Rectal smooth muscle tissue (tissue), 1 donor: ENCODE measurements around the gene TNFAIP8.

ENCODE experiments used
- H3K27ac ChIP-seq: one replicate; pipeline ENCODE4 v1.7.0; 2013; ENCODE audit warnings: low read depth, low read length, inconsistent platforms
- H3K27me3 ChIP-seq: one replicate; pipeline ENCODE4 v1.7.0; 2013; ENCODE audit warnings: low read length; ENCODE audit not compliant: control insufficient read depth, insufficient read depth
- H3K36me3 ChIP-seq: one replicate; pipeline ENCODE4 v1.7.0; 2013; ENCODE audit warnings: low read length; ENCODE audit not compliant: control insufficient read depth, insufficient read depth
- H3K4me1 ChIP-seq: one replicate; pipeline ENCODE4 v1.7.0; 2013; ENCODE audit warnings: low read length; ENCODE audit not compliant: control insufficient read depth, insufficient read depth
- H3K4me3 ChIP-seq: one replicate; pipeline ENCODE4 v1.7.0; 2013; ENCODE audit warnings: low read length
- H3K9ac ChIP-seq: one replicate; pipeline ENCODE4 v1.7.0; 2013; ENCODE audit warnings: low read length

Gene TNFAIP8

DNA sequence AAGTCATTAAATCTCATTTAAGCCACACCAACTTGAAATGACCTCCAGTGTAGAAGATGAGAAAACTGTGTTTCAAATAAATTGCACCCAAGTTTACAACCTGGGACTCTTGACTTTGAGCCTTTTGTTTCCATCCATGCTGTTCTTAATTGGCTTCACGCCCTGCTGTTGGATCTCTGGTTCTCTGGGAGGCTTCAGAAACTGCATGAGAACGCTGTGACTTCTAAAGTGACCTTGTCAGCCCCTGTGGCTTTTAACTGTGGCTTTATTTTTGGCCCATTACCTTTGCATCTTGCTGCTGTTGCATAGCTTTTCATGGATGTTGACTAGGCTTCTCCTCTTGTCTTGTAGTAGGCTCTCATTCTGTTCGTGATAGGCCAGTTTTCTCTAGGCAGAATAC, 29.3 kb downstream of the TNFAIP8 start:
- H3K36me3 ChIP-seq = no peaks in the 10 kb centered on the region
- no peak overlapping the region for H3K27ac ChIP-seq
- no peaks in the 10 kb centered on the region for H3K27me3 ChIP-seq
- no peak overlapping the region for H3K4me3 ChIP-seq
- no peak overlapping the region for H3K9ac ChIP-seq
- H3K4me1 ChIP-seq = peaks cover 13% of the 10 kb centered on the region

DNA sequence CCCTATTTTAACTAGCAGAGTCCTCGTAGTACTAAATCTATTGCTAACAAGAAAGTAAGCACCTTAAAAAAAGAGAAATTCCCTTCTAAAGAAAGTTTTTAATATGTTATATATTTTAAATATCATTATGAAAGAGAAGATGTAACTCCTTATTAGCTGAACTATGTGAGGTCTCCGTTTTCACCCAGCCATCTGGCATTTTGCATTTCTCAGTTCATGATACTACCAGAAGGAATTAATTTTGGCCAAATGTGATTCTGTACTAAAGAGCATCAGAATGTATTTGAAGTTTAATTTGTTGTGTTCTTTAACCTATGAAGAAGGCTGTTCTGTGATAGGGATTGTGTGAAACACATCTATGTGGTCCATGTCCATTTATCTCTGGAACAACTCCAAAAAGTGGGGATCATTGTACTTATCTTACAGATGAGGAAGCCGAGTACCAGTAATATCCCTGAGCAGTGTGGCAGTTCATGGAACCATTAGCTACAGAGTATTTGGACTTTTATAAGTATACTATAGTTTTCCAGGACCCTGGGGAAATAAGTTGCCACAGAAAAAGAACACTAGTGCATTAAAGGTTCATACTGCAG, 29.8 kb downstream of the TNFAIP8 start:
- H3K36me3 ChIP-seq = no peaks in the 10 kb centered on the region
- peaks cover 13% of the 10 kb centered on the region for H3K4me1 ChIP-seq
- no peaks in the 10 kb centered on the region for H3K27me3 ChIP-seq
- no peak overlapping the region for H3K9ac ChIP-seq
- no peak overlapping the region for H3K4me3 ChIP-seq
- no peak overlapping the region for H3K27ac ChIP-seq

DNA sequence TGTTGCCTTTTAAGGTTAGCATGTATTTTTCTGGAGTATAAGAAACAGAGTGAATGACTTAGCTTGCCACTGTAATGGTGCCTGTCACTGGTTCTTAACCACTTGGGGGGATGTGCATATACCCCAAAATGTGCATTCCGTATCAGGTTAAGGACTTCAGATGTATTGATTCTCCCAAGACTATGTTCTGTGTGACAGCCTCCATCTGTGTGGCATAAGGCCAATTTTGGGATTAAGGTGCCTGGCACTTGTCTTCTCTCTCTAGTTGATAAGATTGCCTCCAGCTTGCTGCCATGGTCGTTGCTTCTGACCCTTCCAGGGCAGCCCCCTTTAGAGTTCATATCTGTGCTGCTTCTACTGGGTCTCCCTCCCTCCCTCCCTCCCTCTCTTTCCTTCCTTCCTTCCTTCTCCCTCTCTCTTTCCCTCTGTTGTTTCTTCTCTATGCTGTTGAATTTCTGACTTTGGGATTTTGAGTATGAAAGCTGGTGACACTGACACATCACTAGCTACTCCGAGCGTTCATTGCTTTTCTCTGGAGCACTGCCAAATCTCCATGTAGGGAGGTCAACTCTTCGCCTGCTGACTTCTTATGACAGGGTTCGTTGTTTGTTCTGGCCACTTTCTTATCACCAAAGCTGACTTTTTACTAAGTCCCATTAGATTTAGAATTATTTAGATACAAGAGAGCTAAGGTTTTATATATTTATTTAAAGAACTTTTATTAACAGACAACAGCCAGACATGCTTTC, 31.0 kb downstream of the TNFAIP8 start:
- Histone ChIP-seq H3K4me3 (no peak overlapping the region), H3K27me3 (no peaks in the 10 kb centered on the region), H3K9ac (no peak overlapping the region), H3K4me1 (peaks cover 13% of the 10 kb centered on the region), H3K36me3 (no peaks in the 10 kb centered on the region), H3K27ac (no peak overlapping the region)

DNA sequence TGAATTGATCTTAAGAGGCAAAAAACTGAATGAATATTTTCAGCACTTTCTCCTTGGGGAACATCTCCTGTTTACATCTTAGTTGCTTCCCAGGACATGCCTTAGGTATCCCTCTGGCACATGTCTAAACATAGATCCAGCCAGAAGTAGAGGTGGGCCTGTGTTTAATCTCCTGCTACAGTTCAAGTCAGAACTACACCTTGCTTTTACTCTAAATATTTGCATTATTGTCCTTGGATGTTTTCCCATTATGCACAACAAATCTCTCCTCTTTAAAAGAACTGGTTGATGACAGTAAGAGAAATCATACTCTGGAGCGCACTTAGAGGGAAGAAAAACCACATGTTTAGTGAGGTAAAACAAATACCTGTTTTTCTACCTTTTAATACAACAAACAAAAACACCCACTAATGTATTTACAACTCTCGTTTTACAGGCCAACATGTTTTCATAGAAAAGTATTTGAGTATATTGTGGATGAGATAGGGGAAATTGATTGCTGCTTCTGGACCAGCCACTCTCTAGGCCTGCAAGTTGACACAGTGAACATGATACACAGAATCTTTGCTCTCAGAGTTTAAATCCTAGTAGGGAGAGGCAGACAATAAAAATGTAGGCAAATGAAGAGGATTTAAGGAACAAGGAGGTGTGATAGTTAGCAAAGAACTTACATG, 32.3 kb downstream of the TNFAIP8 start:
- Histone ChIP-seq H3K36me3 (no peaks in the 10 kb centered on the region), H3K4me3 (no peak overlapping the region), H3K27me3 (no peaks in the 10 kb centered on the region), H3K4me1 (peaks cover 13% of the 10 kb centered on the region), H3K27ac (no peak overlapping the region), H3K9ac (no peak overlapping the region)

DNA sequence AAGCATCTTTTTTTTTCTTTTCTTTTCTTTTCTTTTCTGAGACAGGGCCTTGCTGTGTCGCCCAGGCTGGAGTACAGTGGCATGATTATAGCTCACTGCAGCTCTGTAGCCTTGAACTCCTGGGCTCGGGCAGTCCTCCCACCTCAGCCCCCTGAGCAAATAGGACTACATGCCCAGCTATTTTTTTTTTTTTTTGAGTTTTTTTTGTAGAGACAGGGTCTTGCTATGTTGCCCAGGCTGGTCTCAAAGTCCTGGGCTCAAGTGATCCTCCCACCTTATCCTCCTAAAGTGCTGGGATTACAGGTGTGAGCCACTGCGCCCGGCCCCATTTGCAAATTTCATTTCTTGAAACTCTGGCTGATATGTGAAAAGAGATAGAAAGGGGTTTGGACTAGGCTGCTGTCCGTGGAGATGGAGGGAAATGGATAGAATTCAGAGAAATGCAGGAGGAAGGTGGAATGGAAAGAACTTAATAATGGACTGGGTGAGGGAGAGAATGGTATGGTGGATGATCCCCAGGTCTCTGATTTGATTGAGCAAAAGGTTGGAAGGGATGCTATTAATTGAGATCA, 32.9 kb downstream of the TNFAIP8 start:
- H3K36me3 ChIP-seq = no peaks in the 10 kb centered on the region
- H3K9ac ChIP-seq = no peak overlapping the region
- H3K4me3 ChIP-seq = no peak overlapping the region
- no peak overlapping the region for H3K27ac ChIP-seq
- peaks cover 13% of the 10 kb centered on the region for H3K4me1 ChIP-seq
- H3K27me3 ChIP-seq = no peaks in the 10 kb centered on the region

DNA sequence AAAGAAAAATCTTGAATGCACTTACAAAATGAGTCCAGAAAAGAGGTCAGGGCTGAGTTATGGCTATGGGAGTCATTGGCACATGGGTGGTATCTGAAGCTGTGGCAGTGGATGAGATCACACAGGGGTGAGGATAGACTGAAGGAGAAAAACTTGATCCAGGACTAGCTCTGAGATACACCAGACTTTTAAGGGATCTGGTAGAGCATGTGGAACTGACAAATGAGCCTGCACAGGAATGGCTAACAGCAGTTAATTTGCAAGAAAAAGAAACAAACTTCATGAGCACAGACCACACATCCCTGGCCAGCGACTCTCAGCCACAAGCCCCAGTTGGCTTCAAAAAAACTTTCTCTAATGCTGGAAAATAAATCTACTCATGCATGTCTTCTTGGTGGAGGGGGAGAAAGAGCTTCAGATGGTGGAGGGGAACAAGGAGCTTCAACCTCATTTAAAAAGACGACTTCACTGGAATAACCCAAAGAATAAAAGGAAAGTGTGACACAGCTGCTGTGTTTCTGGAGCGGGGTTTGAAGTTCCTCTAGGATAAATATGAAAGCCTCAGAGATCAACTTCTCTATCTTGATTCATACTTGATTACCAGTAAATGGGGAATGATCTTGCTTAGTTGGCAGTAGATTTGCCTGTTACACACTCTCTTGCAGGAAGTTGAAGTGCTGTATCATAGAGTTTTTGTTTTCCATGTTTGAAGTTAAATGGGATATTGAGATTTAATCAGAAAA, 33.6 kb downstream of the TNFAIP8 start:
- no peak overlapping the region for H3K4me3 ChIP-seq
- H3K27ac ChIP-seq = no peak overlapping the region
- no peaks in the 10 kb centered on the region for H3K36me3 ChIP-seq
- no peak overlapping the region for H3K9ac ChIP-seq
- no peaks in the 10 kb centered on the region for H3K27me3 ChIP-seq
- H3K4me1 ChIP-seq = peaks cover 12% of the 10 kb centered on the region

DNA sequence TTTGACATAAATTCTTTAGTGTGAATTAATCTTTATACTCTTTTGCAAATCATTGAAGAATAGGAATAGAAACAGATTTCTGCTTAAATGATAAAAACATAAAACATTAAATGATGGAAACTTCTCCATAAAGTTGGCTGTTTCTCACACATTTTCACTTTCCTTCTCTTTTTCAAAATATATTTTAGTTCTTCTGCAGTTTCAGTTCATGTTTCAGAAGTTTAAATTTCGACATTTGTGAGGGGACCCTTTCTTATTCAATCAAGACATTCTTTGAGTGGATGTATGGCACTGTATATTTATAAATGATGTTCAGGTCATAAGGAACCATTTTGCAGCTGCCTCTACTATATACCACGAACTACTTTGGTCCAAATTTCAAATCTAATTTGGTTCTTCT, 34.6 kb downstream of the TNFAIP8 start:
- Histone ChIP-seq H3K27ac (no peak overlapping the region), H3K36me3 (no peaks in the 10 kb centered on the region), H3K27me3 (no peaks in the 10 kb centered on the region), H3K4me3 (no peak overlapping the region), H3K9ac (no peak overlapping the region), H3K4me1 (peaks cover 11% of the 10 kb centered on the region)

DNA sequence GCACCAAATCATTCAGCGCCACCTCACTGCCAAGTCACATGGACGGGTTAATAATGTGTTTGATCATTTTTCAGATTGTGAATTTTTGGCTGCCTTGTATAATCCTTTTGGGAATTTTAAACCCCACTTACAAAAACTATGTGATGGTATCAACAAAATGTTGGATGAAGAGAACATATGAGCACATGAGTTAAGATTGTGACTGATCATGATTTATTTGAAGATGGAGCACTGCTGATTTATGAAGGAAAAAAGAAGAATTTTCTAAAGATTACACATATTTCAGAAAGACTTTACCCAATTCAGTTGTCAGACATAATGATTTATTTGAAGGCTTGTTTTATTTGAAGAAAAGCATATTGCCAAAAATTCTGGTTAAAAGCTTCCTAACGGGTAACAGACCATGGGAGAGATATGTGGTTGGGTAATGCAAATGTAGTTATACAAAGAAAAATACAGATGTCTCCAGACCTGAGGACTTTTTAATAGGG, 37.4 kb downstream of the TNFAIP8 start:
- Histone ChIP-seq H3K4me1 (peaks cover 3% of the 10 kb centered on the region), H3K27ac (no peak overlapping the region), H3K4me3 (no peak overlapping the region), H3K27me3 (no peaks in the 10 kb centered on the region), H3K9ac (no peak overlapping the region), H3K36me3 (no peaks in the 10 kb centered on the region)

DNA sequence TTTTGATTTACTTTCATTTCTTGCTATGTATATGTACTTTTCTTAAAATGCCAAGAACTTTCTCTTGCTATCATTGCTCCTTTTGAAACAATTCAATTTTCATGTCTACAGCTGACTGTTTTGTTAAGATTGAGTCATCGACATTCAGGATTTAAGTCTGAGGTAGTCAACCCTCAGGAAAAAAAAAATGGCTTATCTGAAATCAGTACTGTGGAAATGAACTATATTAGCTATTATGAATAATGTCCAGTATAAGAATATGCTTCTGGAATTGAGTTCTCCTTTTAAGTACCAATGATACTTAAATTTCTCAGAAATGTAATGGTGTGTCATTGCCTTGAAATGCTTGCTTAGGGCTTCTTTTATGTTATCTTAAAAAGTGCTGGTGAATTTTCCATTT, 37.9 kb downstream of the TNFAIP8 start:
- Histone ChIP-seq H3K27ac (no peak overlapping the region), H3K4me3 (no peak overlapping the region), H3K36me3 (no peaks in the 10 kb centered on the region), H3K9ac (no peak overlapping the region), H3K27me3 (no peaks in the 10 kb centered on the region), H3K4me1 (no peaks in the 10 kb centered on the region)

DNA sequence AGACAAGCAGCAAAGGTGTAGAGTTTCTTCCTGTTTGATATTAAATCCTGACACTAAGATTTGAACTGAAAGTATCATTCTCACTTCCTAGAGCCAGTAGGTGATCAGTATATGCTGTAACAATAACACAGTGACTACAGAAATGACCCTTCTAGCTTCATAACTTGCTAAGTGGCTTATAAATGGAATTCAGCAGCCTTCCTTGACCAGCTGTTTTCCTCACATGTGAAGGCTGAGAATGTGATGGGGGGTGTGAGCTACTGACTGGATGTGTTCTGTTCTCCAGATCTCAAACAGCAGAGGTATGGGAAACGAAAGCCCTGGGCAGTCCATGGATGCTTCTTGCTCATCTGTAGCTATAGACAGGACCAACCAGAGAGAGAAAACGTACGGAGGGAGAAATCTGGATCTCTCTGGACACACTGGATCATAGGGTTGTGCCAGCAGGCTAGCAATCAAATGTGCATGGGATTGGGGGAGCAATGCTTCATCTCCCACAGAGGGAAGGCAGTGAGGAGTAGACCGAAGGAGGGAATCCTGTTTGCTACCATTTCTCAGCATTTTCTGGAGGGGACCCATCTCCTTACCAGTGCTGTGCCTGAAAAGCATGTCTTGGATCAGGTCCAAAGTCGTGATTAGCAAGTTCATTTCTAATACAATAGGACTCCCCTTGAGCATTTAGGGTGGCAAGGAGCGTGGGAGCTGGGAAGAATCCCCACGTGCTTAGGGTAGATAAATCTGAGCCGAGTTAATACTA, 39.4 kb downstream of the TNFAIP8 start:
- no peaks in the 10 kb centered on the region for H3K27me3 ChIP-seq
- no peak overlapping the region for H3K27ac ChIP-seq
- no peak overlapping the region for H3K4me3 ChIP-seq
- H3K9ac ChIP-seq = no peak overlapping the region
- H3K36me3 ChIP-seq = no peaks in the 10 kb centered on the region
- H3K4me1 ChIP-seq = no peaks in the 10 kb centered on the region

DNA sequence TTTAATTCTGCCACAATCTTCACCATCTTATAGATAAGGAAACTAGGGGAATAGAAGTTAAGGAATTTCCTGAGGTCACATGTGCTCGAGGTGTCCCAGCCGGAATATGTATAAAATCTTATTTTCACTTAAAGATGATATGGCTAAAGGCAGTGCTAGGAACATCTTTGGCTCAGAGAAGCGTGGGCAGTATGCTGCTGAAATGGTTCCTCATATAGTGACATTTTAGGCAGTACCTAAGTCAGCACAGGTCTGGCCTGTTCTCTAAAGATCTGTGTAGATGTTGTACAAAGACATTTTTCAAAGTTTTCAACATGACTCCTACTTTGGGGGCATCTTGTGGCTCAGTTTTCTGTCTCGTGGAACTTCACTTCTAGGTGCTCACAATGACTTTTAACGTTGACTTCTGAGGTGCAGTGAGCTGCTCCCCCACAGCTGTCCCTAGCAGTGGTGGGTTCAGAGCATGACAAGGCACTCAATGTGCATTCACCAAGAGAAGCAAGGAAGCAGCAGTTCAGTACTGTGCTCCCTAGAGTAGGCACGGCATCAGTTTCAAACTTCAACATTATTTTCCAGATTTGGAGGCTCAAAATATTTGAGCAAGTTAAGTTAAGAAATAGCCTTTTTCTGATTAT, 40.3 kb downstream of the TNFAIP8 start:
- Histone ChIP-seq H3K4me1 (no peaks in the 10 kb centered on the region), H3K4me3 (no peak overlapping the region), H3K9ac (no peak overlapping the region), H3K27me3 (no peaks in the 10 kb centered on the region), H3K36me3 (no peaks in the 10 kb centered on the region), H3K27ac (no peak overlapping the region)
